Measurements from ENCODE around the gene CDKN1C.

DNA sequence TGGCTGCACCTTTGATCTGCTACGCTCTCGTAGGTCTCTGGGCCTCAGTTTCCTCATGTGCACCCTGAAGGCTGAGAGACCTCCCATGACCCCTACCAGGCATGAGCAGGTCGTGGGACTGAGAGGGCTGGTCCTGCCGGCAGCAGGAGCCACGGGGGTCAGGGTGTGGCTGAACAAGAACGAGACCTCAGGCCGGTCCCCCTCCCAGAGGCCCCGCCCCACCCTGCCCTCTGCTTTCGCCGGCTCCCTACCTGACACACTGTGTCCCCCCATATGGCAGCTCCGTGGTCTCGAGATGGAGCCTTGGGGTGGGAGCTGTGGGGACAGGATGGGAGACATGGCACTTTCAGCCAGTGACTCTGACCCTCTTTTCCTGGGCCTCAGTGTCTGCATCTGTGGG is 40.6 kb downstream of the CDKN1C start:
- TF ChIP-seq, protein P1, sequence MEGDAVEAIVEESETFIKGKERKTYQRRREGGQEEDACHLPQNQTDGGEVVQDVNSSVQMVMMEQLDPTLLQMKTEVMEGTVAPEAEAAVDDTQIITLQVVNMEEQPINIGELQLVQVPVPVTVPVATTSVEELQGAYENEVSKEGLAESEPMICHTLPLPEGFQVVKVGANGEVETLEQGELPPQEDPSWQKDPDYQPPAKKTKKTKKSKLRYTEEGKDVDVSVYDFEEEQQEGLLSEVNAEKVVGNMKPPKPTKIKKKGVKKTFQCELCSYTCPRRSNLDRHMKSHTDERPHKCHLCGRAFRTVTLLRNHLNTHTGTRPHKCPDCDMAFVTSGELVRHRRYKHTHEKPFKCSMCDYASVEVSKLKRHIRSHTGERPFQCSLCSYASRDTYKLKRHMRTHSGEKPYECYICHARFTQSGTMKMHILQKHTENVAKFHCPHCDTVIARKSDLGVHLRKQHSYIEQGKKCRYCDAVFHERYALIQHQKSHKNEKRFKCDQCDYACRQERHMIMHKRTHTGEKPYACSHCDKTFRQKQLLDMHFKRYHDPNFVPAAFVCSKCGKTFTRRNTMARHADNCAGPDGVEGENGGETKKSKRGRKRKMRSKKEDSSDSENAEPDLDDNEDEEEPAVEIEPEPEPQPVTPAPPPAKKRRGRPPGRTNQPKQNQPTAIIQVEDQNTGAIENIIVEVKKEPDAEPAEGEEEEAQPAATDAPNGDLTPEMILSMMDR (IDR thresholded peaks at IDR 0.05), result no peak
- no peak for TF ChIP-seq EZH2 (IDR thresholded peaks at IDR 0.05)

All from neural progenitor cell (in vitro differentiated cells).